Dedifferentiated amniotic fluid mesenchymal stem cell (primary cell): ENCODE results near the gene FAM120A.
"Not testable (repeated sequence)": the region's sequence is repeated elsewhere in the genome, so short reads cannot be mapped to it uniquely, and the experiment has no call there.

Source experiments
- DNase-seq: peaks from one replicate; pipeline ENCODE4 v3.0.0-alpha.2; 2016; ENCODE audit errors: extremely low spot score

The FAM120A gene

GRCh38 chr9:93509084-93509483 is 57.6 kb downstream of the FAM120A start:
- no peak for DNase-seq

DNA sequence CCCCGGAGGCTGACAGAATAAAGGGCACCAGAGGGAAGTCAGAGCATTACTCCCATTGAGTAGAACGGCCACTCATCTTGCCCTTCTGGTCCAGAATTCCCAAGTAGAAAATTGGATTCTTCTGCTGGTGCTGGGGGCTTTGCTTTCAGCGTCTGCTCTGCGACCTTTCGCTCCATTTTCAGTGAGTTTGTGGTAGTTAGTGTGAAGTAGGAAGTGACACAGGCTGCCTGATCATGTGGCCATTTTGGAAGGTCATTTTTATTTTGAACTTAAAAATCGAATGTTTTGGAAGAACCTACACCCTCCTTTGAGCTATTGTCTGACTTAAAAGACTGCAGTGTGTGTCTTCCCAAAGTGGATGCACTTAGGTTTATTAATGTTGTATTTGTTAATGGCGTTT is 58.6 kb downstream of the FAM120A start:
- no peak for DNase-seq

GRCh38 chr9:93511228-93511627 is 59.7 kb downstream of the FAM120A start:
- DNase-seq = not testable (repeated sequence)

DNA sequence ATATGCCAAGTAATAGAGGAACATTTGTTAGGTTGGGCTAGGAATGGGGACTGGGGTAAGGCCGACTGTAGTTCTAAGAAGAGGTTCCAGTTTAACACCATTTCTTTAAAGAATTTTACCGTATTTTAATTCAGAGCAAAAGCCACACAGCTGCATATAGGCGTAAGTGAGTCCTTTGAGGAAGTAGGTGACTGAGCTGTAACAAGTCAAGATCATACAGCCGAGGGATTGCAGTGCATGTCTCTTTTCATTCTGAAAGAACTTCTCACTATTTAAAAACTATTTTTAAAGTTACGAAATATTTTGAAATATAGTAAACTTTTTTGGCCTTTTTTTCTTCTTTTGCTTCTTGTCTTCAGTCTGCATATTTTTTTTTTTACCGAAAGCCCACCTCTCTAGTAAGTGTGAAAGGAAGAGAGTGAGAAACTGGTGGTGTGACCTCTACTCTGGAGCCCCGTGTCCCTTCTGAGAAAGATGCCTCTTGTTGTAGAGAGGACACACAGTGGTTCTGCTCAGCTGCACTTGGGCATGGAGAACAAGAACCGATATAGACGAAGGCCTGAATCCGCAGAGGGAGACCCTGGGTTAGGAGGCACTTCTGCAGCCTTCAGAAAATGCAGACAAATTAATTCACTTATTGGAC is 60.8 kb downstream of the FAM120A start:
- DNase-seq = not testable (repeated sequence)

- DNase-seq = no peak
Measured at GRCh38 chr9:93513606-93514005, 62.1 kb downstream of the FAM120A start.

DNA sequence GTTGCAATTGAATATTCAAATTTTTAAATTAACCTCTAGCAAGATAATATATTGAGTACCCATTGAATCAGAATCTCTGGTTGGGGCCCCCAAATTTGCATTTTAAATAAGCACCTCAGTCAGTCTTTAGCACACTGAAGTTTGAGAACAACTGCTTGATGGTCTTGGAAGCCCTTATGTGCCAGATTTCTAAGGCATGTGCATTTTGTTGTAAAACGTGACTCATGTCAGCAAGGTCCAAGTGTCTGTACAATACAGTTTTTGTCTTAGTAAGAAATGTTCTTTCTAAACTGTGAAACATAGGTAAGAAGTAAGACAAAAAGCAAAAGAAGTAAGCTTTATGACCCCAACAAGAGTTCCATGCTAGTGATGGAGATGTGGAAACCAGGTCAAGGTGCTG is 65.8 kb downstream of the FAM120A start:
- no peak for DNase-seq

- DNase-seq = no peak
Measured at GRCh38 chr9:93520523-93520922, 69.0 kb downstream of the FAM120A start.

- DNase-seq = no peak
Measured at GRCh38 chr9:93522736-93523135, 71.3 kb downstream of the FAM120A start.

- DNase-seq = no peak
Measured at GRCh38 chr9:93523518-93524144, 72.1 kb downstream of the FAM120A start.

DNA sequence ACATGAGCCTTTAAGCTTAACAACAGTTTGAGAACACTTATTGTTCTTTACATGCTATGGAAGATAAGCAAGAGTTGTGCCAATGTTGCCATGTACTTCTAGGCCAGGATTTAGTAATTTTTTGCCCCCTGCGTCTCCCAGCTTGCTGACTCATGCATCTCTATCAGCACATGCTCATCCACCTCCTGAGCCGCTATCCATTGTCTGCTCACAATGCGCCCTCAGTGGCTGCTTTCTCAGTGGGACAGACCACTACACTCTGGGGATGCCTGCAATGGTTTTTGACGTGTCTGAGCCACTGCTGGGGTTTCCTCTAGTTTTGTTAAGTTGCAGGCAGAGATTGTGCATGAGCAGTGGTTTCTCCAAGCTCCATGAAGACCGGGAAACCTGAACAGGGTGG is 74.0 kb downstream of the FAM120A start:
- no peak for DNase-seq

GRCh38 chr9:93531374-93531773 is 79.9 kb downstream of the FAM120A start:
- no peak for DNase-seq

- no peak for DNase-seq
Measured at GRCh38 chr9:93532141-93532540, 80.7 kb downstream of the FAM120A start.

DNA sequence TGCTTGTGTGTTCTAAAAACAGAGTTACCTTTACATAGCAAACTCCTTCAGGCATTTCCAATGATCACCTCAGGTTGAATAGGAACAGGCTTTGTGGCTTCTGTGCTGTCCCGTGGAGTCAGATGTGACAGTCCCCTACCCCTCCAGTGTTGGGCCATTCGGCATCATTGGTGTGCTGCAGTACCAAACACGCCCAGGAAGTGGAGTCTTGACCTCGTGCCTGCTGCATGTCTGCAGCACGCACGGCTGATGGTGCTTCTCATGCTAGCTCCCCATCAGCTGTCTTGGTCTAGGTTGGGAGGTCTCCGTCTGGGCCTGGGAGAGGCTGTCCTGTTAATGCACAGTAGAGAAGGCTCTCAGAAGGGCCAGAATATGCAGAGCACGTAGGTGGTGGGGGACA is 82.4 kb downstream of the FAM120A start:
- no peak for DNase-seq

- DNase-seq = no peak
Measured at GRCh38 chr9:93536167-93536566, 84.7 kb downstream of the FAM120A start.

GRCh38 chr9:93536874-93537273 is 85.4 kb downstream of the FAM120A start:
- no peak for DNase-seq

DNA sequence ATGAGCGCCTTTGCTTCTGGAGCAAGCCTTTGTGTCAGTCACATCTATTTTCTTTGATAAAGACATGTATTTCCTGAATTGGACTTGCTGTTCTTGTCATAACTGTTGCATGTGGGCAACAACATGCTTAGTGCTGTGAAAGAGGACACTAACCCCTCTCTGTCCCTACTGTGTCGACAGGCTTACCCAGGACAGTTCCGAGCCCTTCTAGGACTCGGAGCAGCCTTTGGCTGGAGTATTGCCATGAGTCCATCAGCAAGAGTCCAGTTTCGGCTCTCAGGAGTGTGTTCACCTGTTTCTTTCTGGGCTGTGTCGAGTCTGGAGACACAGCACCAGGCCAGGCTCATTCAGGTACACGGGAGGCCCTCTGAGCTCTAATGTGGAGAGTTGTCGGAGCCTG is 88.8 kb downstream of the FAM120A start:
- DNase-seq = no peak

DNA sequence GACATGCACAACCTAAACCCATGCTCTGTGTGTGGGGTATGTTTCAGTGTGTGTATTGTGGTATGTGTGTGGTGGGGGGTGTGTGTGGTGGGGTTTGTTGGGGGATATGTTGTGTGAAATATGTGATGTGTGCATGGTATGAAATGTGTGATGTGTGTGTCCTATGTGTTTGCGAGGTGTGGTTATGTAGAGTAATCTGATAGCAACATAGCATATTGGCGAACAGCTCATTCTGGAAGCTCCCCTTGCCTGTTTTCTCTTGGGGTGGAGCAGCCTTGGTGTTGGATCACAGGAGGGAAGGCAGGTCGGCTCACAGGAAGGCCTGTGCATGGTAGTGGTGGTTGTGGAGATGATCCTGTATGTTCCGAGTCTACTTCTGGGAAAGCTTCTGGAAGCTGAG is 89.5 kb downstream of the FAM120A start:
- DNase-seq = no peak

DNA sequence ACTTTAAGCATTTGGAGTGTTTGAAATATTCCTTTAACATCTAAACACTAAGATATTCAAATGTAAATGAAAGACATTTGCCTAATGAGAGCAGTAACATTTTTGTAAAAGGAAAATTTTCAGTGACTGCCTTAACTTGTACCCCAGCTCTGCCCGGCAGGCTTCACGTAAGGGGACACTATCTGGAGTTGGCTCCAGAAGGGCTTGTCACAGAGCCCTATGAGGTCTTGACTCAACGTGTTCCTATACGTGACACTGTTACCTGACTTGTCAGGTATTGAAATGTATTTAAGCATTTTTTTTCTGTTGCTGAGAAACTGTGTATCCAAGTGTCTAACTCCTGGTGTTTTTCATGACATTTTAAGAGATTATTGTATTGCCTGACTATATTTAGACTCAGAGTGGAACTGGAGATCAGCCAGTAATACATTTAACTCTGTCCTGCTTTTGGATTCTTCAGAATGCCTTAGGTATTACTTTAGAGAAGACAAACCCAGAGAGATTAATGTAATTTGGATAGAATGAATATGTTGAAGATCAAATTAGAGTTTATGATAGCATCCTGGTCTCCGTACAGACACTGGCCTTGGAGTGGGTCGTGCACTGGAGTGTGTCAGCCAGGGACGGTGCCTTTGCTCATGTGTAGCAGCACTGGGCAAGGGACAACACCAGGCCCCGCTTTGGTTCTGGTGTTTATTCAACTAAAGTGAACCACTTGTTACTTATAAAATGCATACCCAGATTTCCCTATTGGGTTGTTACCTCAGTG is 90.3 kb downstream of the FAM120A start:
- no peak for DNase-seq

- DNase-seq = no peak
Measured at GRCh38 chr9:93543117-93543516, 91.6 kb downstream of the FAM120A start.

DNA sequence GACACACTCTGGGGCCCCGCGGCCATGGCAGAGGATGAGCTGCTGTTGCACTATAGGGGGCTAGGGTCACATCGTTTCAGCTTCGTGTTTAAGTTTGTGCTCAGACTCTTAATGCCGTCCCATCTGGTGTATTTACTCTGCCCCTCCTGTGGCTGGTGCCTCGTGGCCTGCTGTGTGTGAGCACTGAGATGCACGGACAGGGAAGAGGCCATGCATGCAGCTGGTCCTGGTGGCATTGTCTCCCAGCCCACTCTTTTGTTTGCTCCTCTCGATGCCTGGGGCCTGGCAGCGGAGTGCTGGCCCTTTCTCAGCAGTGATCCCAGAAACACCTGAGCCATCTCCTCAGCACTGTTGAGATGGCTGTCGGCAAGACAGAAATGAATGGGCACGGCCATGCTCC is 94.9 kb downstream of the FAM120A start:
- no peak for DNase-seq

- no peak for DNase-seq
Measured at GRCh38 chr9:93549611-93550010, 98.1 kb downstream of the FAM120A start.

DNA sequence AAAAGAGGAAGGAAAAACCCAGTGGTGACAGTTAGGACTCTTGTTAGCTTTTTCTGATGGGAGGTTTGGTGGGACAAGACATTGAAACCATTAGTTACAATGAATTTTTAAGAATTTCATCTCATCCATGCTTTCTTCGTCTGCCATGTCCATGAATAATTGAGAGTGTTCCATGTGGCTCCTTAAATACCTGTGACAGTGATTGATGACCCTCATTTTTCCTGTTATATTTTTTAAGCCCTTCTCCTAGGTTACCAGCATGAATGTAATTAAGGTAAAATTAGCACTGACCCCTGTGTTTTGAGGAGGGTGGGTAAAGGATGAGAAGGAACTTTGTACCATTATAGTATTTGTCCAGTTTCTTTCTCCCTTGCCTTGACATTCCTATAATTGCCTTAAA is 101.4 kb downstream of the FAM120A start:
- DNase-seq = no peak

DNA sequence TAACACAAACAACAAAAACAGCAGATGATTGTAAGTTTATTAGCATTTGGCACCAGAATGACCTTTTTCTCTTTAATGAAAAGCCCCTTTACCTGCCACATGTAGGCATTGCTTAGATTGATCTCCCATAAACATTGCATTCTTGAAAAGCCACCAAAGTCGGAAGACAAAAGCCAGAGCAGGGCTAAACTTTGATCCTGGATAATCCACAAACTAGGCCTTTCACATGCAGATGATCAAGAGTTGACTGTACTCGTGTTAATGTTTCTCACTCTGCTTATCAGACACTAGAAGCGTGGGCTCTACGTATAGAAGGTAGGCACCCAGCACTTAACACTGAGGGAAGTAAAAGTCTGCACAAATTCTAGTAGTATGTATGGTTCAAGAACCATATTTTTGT is 103.9 kb downstream of the FAM120A start:
- no peak for DNase-seq
